CD4-positive, alpha-beta T cell treated with Interferon gamma for 1 hour (primary cell): Measurements from ENCODE around the gene CDC14A.

Source experiments
- DNase-seq: peaks from one replicate; pipeline ENCODE4 v3.0.0-alpha.2; 2020

The CDC14A gene

DNA sequence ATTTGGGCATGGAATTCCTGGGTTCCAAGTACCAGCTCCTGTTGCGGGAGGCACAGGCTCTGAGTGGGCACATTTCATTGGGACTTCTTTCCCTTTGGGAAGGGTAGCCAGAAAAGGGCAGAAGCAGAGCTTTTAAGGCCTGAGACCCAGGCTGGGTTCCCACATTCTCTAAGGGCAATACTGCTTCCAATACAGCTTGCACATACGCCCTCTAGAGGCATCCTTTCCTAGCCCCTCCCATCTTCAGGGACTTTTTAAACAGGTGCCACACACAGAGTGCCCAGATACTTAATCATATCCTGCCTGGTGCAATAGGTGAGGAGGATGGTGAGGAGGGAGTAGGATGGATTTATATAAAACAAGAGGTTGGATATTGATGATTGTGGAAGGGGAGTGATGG lies 191.3 kb downstream of the CDC14A start:
- no peak for DNase-seq

DNA sequence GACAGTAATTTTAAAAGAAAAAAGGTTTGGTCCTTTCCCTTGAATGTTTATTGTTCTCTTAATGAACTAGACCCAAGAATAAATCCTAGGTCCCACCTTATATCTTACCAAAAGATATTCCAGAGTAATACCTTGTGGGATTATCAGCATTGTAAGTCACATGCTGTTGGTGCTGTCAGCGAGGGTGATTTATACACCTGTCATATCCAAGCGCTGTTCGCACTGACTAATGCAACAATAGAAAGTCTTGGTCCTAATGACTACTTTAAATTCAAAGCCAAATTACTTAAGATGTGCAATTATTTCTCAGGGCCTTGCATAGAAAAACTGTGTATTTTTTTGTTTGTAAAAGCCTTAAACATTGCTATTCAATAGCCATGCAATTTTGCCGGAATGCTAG lies 192.5 kb downstream of the CDC14A start:
- no peak for DNase-seq

DNA sequence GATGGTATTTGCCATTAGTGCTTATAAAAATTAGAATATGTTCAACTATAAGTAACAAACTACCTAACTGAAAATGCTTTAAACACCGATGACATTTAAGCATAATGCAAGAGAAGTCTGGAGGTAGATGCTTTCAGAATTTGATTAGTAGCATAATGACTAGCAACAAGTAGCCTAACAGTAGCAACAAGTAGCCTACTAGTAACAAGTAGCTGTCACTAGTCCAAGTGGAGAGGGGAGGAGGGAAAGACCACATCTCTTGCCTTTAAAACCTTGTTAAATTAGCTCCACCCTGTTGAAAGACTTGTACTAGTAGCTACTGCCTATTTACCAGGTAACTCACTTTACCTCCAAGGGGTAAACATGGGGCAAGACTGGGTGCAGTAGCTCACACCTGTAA lies 193.5 kb downstream of the CDC14A start:
- DNase-seq, result no peak

DNA sequence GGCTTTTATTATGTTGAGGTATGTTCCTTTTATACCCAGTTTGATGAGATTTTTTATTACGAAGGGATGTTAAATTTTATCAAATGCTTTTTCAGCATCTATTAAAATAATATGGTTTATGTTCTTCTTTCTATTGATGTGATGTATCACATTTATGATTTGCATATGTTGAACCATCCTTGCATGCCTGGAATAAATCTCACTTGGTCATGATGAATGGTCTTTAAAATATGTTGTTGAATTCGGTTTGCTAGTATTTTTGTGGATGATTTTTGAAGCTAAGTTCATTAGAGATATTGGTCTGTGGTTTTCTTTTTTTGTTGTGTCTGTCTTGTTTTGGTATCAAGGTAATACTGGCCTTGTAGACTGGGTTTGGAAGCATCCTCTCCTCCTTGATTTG lies 199.7 kb downstream of the CDC14A start:
- DNase-seq, result no peak

DNA sequence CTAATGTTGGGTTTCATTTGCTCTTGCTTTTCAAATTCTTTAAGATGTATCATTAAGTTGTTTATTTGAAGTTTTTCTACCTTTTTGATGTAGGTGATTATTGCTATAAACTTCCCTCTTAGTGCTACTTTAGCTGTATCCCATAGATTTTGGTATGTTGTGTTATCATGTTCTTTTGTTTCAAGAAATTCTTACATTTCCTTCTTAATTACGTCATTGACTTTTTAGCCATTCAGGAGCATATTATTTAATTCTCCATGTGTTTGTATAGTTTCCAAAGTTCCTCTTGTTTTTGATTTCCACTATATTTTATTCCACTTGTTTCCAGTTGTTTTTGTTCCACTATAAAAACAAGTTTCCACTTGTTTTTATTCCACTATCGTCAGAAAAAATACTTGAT lies 200.6 kb downstream of the CDC14A start:
- no peak for DNase-seq

DNA sequence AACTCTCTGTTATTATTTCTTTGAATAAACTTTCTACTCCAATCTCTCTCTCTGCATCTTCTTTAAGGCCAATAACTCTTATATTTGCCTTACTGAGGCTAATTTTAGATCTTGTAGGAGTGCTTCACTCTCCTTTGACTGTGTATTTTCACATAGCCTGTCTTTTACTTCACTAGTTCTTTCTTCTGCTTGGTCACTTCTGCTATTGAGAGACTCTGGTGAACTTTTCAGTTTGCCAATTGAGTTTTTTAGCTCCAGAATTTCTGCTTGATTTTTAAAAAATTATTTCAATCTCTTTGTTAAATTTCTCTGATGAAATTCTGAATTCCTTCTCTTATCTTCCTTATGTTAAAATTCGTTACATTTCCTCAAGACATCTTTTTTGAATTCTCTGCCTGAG lies 203.9 kb downstream of the CDC14A start:
- DNase-seq, result no peak

DNA sequence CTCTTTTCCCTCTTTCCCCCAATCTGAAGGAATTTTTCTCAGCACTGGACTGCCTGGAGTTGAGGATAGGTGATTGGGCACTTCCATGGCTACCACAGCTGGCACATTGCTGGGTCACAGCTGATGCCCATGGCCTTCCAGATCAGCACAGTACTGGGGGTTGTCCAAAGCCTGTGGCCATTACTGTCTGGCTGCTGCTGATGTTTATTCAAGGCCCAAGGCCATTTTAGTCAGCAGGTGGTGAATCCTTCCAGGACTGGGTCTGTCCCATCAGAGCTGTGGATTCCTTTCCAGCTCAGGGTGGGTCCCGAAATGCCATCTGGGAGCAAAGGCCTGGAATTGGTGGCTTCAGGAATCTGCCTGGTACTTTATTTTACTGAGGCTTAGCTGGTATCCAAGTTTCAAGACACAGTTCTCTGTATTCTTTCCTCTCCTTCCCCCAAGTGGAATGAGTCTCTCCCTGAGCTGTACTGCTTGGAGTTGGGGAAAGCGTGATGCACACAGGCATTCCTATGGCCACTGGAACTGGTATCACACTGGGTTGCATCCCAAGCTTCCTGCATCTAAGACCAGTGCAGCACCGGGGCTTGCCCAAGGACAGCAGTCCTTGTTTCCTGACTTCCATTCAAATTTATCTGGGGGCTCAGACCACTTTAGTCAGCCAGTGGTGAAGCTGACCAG lies 204.8 kb downstream of the CDC14A start:
- DNase-seq, result no peak

DNA sequence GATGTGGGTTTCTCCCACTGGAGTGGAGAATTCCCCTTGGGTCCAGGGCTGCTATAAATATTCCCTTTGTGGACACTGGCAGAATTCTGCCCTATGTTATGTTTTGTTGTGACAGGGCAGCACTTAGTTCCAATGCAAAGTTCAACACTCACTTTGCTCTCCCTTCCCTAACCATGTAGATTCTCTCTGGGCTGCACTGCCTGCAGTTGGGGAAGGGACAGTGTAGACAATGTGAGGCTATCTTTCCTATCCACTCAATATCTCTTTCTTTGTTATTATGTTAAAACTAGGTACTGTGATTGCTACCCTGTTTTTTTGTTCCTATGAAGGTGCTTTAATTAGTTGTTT lies 205.3 kb downstream of the CDC14A start:
- DNase-seq, result no peak

DNA sequence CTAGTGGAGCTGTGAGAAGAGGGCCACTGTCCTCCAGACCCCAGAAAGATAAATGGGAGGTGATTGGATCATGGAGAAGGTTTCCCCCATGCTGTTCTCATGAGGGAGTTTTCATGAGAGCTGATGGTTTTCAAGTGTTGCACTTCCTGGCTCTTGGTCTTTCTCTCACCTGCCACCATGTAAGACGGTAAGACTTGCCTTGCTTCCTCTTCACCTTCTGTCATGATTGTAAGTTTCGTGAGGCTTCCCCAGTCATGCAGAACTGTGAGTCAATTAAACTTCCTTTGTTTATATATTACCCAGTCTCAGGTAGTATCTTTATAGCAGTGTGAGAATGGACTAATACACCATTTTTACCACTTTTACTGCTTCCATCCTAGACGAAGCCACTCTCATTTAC lies 213.2 kb downstream of the CDC14A start:
- DNase-seq, result no peak

DNA sequence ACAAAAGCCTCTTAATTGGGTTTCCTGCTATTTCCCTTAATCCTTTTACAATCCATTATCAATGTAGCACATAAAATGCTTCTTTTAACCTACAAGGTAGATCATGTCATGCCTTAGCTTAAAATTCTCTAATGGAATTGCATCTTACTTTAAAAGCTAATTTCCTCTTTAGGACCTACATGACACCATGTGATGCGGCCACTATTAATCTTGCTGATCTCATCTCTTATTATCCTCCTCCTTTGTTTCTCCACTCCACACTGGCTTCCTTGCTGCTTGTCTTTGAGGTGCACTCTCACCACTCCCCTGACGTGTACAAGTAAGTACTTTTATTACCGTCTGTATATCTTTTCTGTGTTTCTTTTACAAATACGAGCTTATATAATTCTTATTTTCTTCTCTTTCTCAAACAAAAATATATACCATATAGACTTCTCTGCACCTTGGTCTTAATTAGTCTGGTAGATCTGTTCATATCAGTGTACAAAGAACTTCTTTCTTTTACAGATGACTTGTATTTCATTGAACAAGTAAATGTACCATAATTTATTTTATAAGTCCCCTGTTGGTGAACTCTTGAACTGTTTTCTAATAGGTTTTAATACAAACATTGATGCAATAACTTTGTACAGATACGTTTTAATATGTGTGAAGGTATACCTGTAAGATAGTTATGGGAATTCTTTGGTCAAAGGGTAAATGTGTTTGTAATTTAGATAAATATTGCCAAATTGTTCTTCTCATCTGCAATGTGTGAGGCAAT lies 213.8 kb downstream of the CDC14A start:
- no peak for DNase-seq

DNA sequence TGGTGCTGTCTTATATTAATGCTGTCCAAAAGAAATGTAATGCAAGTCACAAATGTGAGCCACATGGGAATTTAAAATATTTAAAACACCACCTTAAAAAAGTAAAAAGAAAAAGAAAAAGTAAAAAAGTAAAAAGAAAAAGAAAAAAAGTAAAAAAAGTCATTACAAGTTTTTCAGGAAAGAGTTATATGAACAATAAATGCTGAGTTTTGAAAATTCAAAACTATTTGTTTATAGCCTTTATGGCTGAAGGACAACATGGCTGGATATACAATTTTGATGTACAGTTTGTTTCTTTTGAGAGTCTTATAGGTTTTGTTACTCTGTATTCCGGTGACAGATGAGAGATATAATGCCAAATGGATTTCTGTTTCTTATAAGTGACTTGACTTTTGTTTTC lies 214.8 kb downstream of the CDC14A start:
- no peak for DNase-seq
